ENCODE measurements around the gene MOCS3. TPM values are rescaled to one million over a fixed set of nuclear protein-coding genes. Genes with fewer than 3 reads are reported as not detected.

Gene MOCS3
- total RNA-seq, 1 donor from 2014 or later = 2.8 TPM

DNA sequence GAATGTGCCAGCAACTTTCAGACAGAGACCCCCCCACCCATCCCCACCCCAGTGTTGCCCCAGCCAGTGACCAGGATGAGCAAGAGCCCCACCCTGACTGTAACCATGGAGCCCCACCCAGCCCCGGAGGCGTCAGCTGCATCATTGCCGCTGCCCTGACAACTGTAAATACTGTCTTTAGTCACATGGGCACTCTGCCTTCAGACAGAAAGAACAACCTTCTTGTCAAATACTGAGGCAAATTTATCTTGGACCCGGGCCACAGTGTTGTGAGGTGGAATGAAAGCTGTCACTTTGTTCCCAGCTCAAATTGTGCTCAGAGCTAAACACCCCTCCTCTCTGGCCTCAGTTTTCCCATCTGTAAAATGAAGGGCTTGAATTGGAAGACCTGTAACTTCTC, 23.7 kb downstream of the MOCS3 start:
- intact Hi-C loops (cut with micrococcal nuclease) = loop anchor here (5.0 kb wide), 1 partner anchor 330 kb away; no protein-coding TSS in a partner anchor
- H3K9me3 ChIP-seq (replicated peaks) = no peaks in the 10 kb centered on the region
- no peak for DNase-seq
- H3K27me3 ChIP-seq (ENCODE audit: low read depth) = peaks cover 94% of the 10 kb centered on the region
- H3K27ac ChIP-seq (replicated peaks) = no peak overlapping the region
- no peak overlapping the region for H3K4me3 ChIP-seq
- TF ChIP-seq, protein P1, sequence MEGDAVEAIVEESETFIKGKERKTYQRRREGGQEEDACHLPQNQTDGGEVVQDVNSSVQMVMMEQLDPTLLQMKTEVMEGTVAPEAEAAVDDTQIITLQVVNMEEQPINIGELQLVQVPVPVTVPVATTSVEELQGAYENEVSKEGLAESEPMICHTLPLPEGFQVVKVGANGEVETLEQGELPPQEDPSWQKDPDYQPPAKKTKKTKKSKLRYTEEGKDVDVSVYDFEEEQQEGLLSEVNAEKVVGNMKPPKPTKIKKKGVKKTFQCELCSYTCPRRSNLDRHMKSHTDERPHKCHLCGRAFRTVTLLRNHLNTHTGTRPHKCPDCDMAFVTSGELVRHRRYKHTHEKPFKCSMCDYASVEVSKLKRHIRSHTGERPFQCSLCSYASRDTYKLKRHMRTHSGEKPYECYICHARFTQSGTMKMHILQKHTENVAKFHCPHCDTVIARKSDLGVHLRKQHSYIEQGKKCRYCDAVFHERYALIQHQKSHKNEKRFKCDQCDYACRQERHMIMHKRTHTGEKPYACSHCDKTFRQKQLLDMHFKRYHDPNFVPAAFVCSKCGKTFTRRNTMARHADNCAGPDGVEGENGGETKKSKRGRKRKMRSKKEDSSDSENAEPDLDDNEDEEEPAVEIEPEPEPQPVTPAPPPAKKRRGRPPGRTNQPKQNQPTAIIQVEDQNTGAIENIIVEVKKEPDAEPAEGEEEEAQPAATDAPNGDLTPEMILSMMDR (IDR thresholded peaks at IDR 0.05; ENCODE audit: borderline replicate concordance) = no peak
- H3K4me1 ChIP-seq = peaks cover 6% of the 10 kb centered on the region
- no peaks in the 10 kb centered on the region for H3K36me3 ChIP-seq

DNA sequence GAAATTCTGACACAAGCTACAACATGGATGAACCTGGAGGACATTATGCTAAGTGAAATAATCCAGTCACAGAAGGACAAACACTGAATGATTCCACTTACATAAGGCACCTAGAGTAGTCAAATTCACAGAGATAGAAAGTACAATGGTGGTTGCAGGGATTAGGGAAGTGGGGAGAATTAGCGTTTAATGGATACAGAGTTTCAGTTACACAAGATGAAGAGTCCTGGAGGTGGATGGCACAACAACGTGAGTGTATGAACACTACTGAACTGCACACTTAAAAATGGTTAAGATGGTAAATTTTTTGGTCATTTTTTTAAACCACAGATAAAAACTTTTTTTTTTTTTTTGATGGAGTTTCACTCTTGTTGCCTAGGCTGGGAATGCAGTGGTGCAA, 24.7 kb downstream of the MOCS3 start:
- intact Hi-C loops (cut with micrococcal nuclease) = loop anchor here (5.0 kb wide), 1 partner anchor 329 kb away; no protein-coding TSS in a partner anchor
- no peak for DNase-seq
- TF ChIP-seq, protein P1 (IDR thresholded peaks at IDR 0.05; ENCODE audit: borderline replicate concordance) = no peak
- no peaks in the 10 kb centered on the region for H3K36me3 ChIP-seq
- H3K27ac ChIP-seq (replicated peaks) = no peak overlapping the region
- no peaks in the 10 kb centered on the region for H3K9me3 ChIP-seq (replicated peaks)
- peaks cover 9% of the 10 kb centered on the region for H3K4me1 ChIP-seq
- H3K27me3 ChIP-seq (ENCODE audit: low read depth) = peaks cover 89% of the 10 kb centered on the region
- H3K4me3 ChIP-seq = no peak overlapping the region

DNA sequence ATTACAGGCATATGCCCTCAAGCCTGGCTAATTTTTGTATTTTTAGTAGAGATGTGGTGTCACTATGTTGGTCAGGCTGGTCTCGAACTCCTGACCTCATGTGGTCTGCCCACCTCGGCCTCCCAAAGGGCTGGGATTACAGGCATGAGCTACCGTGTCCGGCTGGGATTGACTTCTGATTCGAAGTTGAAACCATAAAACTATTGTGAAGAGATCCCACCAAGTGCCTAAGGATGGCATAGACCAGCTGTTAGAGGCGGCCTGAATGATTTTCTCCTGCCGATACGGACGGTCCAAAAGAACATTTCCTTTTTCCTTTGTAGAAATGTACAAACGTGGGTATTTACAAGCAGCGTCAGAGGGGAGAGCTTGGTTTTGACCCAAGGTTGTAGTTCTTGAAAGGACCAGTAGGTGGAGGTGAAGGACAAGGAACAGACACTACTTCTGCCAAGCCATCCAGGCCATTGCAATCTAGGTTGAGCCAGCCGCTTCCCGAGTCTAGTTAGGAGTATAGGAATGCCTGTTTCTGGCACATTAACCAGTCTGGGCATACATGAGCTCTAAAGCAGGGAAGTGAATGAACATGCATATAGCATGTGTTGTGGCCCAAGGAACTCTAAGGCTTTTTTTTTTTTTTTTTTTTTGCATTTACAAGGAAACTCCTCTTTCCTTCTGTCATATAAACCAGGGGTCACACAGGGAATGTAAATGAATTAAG, 29.0 kb downstream of the MOCS3 start:
- DNase-seq = no peak
- Histone ChIP-seq H3K4me1 (peaks cover 3% of the 10 kb centered on the region), H3K36me3 (no peaks in the 10 kb centered on the region), H3K4me3 (no peak overlapping the region), H3K9me3 (replicated peaks) (no peaks in the 10 kb centered on the region), H3K27ac (replicated peaks) (no peak overlapping the region), H3K27me3 (ENCODE audit: low read depth) (peaks cover 89% of the 10 kb centered on the region)
- intact Hi-C loops (cut with micrococcal nuclease) = no loop called here
- TF ChIP-seq, protein P1 (IDR thresholded peaks at IDR 0.05; ENCODE audit: borderline replicate concordance) = peak; percentile 90

DNA sequence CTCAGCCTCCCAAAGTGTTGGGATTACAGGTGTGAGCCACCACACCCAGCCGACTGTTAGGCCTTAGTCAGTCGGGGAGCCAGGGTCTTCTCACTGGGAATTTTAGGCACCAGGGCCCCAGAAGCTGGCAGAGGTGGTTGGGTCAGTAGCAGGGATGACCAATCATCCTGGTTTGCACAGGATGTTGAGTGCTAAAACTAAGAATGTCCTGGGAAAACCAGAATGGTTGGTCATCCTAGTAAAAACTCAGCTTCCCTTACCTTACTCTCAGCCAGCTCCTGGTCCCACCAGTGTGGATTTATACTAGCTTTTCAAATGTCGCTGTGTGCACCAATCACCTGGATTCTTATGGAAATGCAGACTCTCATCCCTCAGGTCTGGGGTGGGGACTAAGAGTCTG, 32.5 kb downstream of the MOCS3 start:
- intact Hi-C loops (cut with micrococcal nuclease) = no loop called here
- Histone ChIP-seq H3K4me3 (no peak overlapping the region), H3K27ac (replicated peaks) (no peak overlapping the region), H3K4me1 (peaks cover 3% of the 10 kb centered on the region), H3K27me3 (ENCODE audit: low read depth) (peaks cover 66% of the 10 kb centered on the region), H3K36me3 (no peaks in the 10 kb centered on the region), H3K9me3 (replicated peaks) (no peaks in the 10 kb centered on the region)
- TF ChIP-seq, protein P1 (IDR thresholded peaks at IDR 0.05; ENCODE audit: borderline replicate concordance) = no peak
- no peak for DNase-seq

DNA sequence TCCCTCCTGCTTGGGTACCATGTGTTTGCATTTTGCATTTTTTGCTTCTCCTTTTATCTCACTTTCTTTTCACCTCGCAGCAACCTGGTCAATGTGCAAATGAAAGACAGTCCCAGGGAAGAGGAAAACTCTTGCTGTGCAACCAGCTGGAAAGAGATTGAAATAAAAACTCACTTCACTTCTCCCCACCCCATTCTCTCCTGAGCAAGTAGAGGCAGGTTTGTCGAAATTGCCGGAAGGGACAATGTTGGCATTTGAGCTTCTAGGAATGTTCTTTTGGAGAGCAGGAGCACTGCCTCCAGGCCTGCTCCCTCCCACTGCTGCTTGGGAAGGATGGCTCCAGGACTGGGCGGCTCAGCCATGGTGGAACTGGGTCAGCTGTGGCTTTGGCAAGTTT, 33.7 kb downstream of the MOCS3 start:
- intact Hi-C loops (cut with micrococcal nuclease) = no loop called here

More for the DNA sequence above, 33.7 kb downstream of the MOCS3 start:
- no peak for DNase-seq
- TF ChIP-seq, protein P1 (IDR thresholded peaks at IDR 0.05; ENCODE audit: borderline replicate concordance) = no peak
- Histone ChIP-seq H3K27me3 (ENCODE audit: low read depth) (peaks cover 65% of the 10 kb centered on the region), H3K36me3 (no peaks in the 10 kb centered on the region), H3K4me3 (no peak overlapping the region), H3K9me3 (replicated peaks) (no peaks in the 10 kb centered on the region), H3K27ac (replicated peaks) (no peak overlapping the region), H3K4me1 (peaks cover 3% of the 10 kb centered on the region)

Data from left ventricle myocardium inferior (tissue), 1 donor.